GM15510 (cell line): ENCODE data around the gene LENG1.

Source experiments
- POLR2A ChIP-seq: IDR thresholded peaks from 3 replicates; pipeline ENCODE4 v1.6.1; 2011; ENCODE audit warnings: borderline replicate concordance; ENCODE audit not compliant: insufficient read length; ENCODE audit errors: extremely low read depth

The LENG1 gene

DNA sequence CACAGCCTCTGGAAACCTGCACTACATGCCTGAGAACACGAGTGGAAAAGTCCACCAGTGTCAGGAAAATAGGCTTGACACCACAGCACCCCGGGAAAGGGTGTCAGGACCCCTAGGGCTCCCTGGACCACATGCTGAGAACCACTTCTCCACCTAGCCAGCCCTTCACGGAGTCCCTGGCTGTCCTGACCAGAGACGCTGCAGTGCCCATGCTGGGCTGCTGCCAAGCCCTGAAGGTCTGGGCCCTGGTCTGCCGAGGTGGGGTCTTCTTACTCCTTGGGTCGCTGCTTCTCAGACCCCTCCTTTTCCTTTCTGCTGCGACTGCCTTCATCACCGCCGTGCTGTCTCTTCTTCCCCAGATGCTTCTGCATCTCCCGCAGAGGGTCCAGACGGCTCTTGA, 3.0 kb downstream of the LENG1 start:
- peak; percentile 21 for TF ChIP-seq POLR2A

DNA sequence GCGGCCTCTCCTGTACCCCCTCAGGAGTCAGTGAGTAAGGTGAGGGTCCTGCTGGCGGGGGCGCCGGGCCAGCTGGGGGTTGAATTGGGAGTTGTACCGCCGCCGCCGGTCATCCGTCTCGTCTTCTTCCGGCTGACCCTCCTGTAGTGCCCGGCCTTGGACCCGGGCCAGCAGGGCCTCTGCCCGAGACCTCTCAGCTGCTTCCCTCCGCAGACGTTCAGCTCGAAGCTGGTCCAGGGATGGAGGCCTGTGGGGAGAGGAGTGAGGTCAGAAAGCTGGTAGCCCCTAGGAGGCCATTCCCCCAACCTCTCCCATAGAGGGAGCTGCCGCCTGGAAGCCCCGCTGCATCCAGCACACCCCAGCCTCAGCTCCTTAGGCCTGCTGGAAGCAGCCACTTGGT, 3.8 kb downstream of the LENG1 start:
- TF ChIP-seq POLR2A: no peak

DNA sequence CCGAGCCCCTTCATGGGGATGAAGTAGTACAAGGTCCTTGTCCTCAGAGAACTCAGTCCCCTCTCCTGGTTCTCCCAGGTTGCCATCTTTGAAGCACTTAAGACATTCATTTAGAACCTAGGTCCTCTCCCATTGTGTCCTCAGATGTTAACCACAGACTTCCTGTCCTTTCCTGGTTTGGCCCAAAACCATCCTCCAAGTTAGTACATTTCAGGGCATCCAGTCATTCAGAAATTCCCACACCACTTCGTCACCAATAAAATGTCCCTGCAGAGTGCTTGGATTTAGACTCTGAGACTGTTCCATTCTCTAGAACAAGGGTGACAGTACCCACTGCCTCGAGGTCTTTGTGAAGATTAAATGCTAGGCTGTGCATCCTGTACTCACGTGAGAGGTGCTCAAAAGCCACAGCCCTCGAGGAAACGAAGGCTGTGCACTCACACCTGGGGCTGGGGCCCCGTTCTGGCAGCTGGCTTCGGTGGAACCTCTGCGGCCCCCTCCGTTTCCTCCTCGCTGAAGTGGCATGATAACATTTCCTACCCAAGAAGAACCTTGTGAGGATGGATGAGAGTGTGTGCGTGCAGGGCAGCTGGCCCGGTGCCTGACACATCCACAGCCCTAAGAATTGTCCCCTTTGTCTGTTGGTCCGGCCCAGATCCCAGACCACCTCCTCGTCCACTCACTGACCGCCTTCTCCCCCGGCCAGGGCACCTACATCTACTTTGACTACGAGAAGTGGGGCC, 4.7 kb downstream of the LENG1 start:
- TF ChIP-seq POLR2A: no peak

DNA sequence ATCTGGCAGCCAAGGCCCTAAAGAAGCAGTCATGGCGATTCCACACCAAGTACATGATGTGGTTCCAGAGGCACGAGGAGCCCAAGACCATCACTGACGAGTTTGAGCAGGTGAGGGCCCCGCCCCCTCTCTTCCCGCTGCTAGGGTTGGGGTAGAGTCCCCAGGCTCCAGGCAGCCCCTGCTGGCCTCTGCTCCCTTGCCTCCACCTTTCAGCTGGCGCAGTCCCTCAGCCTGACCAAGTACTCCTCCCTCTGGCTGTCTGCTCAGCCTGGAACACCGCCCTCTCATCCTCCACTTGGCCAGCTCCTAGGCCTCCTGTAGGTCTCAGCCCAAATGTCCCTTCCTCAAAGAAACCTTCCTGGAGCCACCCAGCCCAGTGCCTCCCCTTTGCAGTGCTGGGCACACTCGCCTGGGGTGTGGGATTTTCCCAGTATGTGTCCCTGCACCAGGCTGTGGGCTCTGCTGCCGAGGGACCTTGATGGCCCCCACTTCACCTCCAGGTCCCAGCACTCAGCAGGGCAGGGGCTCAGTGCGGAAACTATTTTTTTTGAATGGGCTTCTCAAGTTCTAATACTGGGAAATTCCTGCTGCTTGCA, 5.7 kb downstream of the LENG1 start:
- no peak for TF ChIP-seq POLR2A

DNA sequence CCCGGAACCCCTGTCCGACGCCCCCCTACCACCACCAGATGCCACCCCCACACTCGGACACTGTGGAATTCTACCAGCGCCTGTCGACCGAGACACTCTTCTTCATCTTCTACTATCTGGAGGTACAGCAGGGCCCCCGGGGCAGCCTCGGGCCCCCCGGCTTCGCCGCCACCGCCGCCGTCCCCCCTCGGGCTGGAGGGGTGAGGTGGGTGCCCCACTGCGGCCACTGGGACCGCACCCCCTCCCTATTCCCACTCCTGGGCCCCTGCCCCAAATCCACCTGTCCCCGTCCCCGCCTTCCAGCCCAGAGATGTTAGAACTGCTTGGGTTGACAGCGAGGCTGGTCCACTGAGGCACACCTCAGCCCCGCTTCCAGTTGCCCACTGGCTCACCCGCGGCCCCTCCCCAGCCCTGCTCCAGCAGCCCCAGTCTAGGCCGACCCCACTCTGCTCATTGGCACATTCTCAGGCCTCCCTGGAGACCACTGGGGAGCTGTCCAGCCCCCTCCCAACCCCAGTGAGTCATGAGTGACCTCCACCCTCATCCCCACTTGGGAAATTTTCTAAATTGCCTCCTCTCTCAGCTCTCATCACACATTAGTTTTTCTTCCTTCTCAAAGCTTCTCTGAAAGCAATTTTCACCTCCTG, 6.5 kb downstream of the LENG1 start:
- no peak for TF ChIP-seq POLR2A

DNA sequence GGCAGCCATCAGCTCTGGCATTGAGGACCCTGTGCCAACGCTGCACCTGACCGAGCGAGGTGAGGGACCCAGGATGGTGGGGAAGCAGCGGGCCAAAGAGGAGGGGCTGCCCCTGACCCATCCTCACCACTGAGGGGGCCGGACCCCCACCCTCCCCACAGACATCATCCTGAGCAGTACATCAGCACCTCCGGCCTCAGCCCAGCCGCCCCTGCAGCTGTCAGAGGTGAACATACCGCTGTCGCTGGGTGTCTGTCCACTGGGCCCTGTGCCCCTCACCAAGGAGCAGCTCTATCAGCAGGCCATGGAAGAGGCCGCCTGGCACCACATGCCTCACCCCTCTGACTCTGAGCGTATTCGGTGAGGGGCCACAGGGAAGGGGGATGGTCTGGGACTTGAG, 7.3 kb downstream of the LENG1 start:
- TF ChIP-seq POLR2A: no peak

DNA sequence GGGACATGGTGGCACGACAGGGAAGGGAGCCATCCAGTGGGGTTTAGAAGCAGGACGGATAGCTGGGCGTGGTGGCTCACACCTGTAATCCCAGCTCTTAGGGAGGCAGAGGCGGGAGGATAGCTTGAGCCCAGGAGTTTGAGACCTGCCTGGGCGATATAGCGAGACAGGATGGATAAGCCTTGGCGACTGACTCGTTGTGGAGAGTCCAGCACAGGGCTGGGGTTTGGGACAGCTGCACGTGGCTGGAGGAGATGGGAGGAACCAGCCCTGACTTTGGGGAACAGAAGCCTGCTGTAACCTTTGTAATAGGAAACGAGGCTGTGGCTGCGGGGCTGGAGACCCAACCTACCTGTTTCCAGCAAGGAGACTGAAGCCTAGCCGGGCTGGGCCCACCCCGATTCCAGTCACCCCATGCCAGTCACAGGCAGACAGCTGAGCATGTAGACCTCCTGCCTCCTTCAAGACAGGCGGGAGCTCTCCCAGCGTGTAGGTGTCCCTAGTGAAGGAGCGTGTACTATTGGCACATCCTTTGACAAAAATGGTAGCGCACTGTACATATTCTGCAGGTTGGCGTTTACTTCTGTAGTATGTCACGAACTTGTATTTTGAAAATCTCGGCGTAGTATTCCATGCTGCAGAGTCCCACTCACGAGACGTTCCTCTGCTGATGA, 8.0 kb downstream of the LENG1 start:
- TF ChIP-seq POLR2A: no peak

DNA sequence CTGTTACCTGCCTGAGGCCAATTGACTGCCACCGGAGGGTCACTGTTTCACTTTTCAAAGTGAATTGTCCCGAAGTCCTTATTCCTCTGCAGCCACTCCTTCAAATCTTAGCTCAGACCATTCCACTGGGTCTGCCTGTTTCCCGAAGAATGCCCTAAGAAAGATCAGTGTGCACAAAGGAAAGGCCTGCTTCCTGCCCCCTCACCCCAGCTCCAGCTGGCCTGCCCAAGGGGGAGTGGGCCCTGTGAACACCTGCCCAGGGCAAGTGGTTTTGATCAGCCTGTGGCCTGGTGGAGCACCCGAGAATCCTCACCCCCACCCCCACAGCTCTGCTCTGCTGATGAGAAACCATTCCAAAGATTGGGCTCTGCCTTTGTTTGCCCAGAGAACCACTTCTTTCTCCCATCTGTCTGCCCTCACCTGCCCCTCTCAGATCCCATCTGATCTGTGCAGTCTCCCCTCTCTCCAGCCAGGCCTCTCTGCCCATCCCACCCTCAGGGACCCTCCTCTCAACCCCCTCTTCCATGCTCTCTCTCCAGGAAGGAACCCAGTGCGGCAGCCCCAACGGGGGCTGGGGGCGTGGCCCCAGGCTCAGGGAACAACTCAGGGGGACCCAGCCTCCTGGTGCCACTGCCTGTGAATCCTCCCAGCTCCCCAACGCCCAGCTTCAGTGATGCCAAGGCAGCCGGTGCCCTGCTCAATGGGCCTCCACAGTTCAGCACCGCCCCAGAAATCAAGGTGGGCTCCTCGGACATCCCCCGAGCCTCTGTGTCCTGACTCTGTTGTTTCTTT, 10.3 kb downstream of the LENG1 start:
- no peak for TF ChIP-seq POLR2A

DNA sequence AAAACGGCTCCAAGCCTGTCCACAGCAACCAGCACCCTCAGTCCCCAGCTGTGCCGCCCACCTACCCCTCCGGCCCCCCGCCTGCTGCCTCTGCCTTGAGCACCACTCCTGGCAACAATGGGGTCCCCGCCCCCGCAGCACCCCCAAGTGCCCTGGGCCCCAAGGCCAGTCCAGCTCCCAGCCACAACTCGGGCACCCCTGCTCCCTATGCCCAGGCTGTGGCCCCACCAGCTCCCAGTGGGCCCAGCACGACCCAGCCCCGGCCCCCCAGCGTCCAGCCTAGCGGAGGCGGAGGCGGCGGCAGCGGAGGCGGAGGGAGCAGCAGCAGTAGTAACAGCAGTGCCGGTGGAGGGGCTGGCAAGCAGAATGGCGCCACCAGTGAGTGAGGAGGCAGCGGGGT, 11.4 kb downstream of the LENG1 start:
- no peak for TF ChIP-seq POLR2A

DNA sequence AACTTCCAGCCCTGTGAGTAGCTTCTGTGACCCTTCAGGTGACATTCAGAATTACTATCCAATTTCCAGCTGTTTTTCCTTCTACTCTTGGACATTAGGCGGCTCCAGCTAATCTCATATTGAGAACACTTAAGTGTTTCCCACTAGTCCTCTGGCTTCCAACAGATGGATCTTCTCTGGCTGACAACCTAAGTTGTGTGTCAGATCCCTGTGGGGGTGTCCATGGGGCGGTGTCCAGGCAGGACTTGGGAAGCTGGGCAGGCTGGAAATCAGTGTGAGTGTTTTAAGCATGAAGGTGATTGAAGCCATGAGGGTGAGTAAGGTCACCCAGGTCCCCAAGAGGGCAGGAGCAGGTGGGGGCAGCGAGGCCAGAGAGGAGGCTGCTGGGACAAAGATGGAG, 11.8 kb downstream of the LENG1 start:
- TF ChIP-seq POLR2A: no peak

DNA sequence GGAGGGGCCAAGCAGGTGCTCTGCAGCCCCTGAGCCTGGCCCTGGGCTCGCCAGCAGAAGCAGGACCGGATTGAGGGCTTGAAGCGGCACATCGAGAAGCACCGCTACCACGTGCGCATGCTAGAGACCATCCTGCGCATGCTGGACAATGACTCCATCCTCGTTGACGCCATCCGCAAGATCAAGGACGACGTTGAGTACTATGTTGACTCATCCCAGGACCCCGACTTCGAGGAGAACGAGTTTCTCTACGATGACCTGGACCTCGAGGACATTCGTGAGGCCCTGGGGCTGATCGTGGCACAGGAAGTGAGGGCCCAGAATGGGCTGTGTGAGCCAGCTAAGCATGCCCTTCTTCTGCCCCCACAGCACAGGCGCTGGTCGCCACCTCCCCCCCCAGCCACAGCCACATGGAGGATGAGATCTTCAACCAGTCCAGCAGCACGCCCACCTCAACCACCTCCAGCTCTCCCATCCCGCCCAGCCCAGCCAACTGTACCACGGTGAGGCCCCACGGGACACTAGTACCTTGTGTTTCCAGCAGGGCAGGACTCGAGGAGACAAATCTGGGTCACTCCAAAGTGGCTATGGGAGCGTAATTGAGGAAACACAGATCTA, 13.9 kb downstream of the LENG1 start:
- TF ChIP-seq POLR2A: no peak

DNA sequence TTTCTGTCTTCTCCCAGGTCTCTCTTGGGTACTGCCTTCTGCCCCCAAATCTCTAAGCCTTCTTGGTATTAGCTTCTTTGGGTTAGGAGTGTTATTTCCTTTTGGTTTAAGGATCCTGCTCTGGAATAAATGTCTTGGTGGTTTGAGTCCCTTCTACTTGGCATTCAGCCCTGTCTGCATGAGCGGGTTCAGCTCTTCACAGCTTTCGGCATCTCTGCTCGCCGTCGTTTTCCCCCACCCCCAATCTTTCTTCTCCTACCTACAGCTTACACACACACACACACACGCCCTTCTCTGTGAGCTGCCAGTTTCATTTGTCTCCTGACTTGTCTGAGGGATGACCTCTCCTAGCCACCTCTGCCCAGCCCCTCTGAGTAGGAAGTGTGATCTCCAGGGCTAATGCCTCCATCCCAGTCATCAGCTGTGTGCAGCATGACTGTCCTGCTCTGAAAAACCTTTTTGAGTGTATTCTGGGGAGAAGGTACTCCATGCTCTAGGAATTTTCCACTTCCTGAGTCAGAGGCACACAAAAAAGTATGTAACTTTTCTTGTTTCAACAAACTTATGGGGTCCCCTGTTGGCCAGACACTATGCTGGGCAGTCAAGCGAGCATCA, 17.2 kb downstream of the LENG1 start:
- no peak for TF ChIP-seq POLR2A

DNA sequence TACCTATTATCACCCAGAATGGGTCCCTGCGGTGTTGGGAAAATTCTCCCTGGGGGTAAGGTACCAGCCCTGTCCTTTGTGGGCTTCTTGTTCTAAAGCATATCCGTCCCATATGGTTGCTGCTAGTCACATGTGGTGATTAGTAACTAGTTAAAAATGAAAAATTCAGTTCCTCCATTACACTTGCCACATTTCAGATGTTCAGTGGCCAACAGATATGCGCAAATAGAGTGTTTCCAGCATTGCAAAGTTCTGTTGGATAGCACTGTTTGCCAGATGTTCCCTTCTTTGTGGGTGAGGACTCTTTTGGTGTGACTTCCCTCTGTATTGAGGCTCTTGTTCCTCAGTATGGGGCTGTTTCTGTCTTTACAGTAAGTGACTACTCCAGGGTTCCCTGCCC, 18.2 kb downstream of the LENG1 start:
- no peak for TF ChIP-seq POLR2A

DNA sequence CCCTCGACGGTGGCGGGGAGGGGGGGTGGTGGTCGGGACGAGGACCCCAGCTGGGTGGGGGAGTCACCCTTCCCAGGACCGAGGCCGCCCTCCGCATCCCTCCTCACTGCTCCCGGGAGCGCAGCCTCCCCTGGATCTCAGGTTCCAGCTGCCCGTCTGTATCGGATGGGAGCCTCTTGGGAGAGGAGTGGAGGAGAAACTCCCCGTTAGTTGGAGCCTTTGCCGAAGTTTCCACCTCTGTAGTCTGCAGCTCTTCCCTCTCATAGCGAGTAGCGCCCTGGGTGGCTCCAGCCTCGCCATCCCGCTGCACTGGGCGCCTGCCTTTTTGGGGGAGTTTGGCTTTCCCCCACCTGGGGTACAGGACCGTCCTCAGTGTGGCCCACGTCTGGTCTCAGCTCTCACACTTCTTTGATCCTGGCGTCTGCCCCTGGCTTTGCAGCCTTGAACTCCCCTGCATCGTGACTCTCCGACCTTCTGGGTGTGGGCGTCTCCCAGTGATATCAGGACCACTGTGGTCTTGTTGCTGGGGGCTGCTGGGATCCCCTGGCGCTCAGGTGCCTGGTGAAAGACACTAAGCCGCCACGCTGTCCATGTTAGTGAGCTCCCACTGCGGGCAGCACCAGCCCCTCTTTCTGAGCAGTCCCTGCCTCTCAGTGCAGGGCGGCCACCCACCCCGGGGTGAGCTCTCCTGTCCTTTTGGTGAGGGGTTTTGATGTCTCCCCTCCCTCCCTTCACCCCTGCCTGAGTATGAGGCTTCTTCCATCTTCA, 20.8 kb downstream of the LENG1 start:
- no peak for TF ChIP-seq POLR2A
